GM18517 (cell line): ENCODE results near the gene RIBC1.
"Not testable (repeated sequence)": the region's sequence is repeated elsewhere in the genome, so short reads cannot be mapped to it uniquely, and the experiment has no call there.

ENCODE experiments used
- ATAC-seq: cut with Tn5 transposase; IDR thresholded peaks from one replicate; pipeline ENCODE4 v1.9.1; 2021; ENCODE audit warnings: mild to moderate bottlenecking, moderate library complexity; ENCODE audit not compliant: unreplicated experiment

The RIBC1 gene

DNA sequence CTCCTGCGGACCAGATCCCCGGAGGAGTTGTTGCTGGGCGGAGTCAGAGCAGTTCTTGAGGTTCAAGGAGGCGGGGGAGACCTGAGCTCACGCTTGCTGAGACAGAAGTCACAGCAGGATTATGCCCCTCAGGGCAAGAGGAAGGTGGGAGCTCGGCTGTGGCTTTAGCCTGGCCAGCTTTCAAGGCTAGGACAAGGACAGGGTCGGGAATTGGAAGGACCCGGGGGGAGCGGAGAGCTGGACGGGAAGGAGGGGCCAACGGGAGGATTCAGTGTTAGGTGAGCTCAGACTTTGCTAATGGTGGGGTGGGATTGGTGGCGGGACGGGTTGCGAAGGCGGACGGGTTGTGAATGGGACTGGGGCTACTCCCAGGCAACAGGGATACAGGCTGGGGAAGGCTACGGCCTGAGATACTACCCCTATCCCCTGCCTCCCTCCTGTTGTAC lies at the start of gene RIBC1:
TSS of gene RIBC1 (plus strand) at position 13 of the 446 bp plus-strand sequence. CDS start 3,404 bp downstream, outside the sequence.
- ATAC-seq: no peak

DNA sequence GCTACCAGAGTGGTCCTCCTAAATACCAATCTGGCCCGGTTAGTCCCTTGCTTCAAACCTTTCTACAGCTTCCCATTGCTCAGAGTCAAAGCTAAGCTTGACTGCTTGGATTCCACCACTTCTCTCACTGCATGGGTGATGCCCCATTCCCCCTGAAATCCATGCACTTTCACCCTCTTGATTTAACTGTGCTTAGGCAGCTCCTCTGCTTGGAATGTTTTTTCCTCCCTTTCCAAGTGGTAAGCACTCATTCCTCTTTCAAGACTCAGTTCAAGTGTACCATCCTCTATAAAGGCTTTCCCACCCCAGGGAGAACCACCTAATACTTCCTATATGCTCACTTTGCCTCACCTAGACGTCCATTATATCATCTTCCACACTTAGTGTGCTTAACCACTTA lies 49.4 kb upstream of the RIBC1 start:
- ATAC-seq: no peak

DNA sequence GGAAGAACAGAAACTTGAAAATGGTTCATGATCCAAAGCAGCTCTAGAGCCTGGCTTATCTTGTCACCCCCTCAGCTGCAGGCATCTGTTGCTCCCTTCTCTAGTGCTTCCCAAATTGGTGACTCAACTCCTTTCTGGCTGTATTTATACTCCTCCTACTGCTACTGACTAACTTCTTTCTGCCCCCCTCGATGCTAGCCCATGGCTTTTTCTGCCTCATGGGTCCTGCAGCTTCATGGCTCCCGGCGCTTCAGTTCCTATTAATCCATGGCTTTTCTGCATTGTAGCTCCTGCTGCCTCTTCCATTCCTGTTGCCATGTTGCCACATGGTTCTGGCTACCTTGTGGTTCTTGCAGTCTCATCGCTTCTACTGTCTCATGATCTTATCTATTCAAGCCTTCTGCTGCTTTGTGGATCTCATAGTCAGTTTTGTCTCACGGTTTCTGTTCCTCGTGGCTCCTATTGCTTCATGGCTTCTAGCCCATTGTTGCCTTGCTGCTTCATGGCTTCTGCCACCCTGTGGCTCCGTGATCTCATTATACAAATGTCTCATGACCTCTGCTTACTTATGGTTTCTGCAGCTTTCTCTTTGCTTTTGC lies 48.4 kb upstream of the RIBC1 start:
- no peak for ATAC-seq

DNA sequence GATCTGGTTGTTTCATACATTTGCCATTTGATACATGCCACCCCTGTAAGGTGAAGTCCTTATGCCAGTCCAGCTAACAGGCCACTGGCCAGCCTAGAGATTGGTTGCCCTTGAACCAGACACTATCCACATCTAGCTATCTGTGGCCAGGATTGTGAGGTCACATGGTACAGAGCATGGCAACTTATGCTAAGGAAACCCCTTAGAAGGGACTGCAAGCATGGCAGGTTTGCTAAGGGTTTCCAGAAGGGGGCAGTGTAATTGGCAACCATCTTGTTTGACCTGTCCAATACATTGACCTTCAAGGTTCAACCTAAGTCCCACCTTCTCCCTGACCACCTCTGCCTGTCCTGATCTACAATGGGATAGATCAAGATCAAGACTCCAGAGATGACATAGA lies 47.8 kb upstream of the RIBC1 start:
- ATAC-seq: no peak

DNA sequence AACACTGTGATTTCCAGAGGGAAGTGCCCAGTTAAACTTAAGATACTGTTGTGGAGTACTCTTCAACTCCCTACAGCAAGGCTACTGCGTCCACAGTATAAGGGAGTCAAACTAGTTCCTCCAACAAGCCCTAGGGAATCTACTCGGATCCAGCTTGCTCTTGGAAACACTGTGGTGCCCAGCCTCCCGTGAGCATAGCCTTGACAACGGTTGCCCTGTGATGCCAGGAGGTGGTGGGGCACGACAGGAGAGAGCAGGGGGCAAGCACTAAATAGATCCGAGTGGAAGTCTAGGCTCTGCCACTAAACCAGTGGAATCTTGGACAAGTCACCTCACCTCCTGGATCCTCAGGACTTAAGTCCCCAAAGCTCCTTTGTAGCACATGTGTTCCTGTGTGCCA lies 45.8 kb upstream of the RIBC1 start:
- ATAC-seq: no peak

DNA sequence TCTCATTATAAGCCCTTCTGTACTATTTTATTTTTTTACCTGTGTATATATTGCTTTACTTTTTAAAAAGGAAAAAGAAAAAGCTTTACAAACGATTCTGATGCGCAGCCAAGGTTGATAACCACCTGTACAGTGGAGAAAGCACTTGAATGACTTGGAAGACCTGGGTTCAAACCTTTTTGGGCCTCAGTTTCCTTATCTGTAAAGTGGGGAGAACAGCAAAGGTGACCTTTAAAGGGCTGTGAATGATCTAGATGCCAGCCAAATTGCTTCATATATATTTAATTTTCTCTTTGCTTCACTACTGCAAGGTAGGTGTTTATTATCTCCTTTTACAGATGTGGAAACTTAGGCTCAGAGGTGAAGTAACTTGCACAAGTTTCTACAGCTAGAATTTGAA lies 45.2 kb upstream of the RIBC1 start:
- ATAC-seq: no peak

DNA sequence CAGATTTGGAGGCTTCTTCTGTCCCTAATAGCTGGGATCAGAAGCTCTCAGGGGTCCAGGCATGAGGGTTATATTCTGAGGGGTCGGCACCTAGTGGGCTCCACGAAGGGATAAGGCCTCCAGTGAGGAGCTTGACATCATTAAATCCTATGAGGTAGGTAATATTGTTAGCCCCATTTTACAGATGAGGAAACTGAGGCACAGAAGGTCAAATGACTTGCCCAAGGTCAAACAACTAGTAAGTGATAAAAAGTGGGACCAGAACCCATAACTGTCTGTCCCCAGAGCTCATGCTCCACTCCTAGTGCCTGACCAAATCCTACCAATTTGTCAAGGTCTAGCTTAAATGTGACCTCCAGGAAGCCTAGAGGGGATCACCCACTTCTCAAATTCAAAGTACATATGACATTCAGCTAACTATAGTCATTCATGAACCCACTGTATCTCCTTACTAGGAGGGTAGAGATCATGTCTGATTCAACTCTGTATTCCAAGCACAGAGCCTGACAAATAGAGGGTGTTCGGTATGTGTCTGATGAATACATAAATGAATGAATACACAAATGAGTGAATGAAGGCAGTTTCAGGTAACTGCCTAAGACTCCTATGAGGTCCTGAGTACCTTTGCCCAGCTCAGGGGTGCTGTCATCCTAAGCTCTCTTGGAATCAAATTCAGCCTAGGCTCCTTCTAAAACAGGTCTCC lies 43.5 kb upstream of the RIBC1 start:
- no peak for ATAC-seq

DNA sequence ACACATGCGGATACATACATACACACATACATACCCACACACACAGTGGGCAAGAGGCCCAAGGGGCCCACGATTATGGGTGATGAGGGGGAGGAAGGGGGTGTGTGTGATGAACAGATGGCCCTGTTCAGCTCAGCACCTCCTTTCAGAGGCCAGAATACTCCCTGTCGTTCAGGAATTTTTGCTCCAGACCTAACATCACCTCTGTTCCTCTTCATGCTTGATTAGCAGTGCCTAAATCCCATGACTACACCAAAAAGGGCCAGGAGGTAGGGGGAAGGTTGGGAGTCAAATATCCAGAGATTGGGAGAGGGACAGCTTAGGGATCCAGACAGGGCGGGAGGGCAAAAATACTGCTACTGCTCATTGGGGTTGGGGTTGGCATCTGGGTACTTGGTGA lies 42.9 kb upstream of the RIBC1 start:
- no peak for ATAC-seq

DNA sequence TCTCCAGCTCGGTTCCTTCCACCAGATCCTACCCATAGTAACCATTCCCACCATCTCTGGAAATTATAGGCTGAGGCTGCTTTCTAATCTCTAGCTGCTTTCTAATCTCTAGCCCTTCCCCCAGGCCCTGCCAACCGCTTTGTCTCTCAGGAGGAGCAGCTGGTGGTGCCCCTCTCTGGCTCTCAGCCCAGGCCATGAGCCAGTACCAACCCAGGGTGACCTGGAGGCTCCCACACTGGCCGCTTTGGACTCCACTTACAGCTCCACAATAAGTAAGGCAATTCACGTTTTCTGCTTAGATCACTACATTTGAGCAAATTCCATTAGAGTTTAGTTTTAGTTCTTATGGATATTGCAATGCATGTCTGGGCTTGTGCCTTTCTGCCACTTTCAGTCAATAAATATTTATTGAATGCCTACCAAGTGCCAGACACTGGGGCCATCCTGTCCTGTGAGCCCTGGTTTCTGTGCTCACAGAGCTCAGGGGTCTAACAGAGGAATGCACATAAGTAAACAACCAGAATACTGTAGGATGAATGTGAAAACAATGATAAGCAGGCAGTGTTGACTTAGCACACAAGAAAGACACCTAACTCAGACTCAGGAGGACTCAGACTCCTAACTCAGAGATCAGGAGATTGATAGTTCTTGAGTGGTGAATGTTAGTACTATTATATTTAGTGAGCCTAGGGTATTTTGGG lies 39.1 kb upstream of the RIBC1 start:
- ATAC-seq: no peak

DNA sequence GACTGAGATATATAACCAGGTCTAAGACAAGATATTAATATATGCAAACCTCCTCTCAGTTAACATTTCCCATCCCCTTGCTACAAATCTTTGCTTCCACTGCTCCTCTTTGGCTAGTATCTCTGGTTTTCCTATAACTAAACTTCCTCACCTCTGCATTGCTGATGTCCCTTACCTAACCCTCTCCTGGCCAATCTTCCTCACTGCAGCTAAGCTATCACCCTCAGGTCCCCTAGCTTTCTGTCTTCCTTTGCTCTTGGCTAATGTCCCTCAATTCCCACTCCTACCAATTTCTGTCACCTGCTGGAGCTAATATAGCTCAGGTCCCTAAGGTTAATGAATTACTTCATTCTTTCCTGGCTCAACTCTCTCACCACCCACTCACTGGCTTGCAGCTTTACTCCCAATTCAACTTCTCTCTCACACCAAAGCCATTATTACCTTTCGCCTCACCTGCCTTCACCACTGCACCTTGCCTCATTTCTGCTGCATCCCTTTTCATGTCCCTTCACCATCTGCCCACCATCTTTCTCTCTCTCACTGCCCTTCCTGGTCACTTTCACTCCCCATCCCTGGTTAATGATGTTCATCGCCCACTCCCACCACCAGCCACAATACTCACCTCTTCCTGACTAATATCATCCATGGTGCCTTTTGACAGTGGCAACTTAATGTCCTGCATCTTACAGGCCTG lies 26.9 kb upstream of the RIBC1 start:
- no peak for ATAC-seq

DNA sequence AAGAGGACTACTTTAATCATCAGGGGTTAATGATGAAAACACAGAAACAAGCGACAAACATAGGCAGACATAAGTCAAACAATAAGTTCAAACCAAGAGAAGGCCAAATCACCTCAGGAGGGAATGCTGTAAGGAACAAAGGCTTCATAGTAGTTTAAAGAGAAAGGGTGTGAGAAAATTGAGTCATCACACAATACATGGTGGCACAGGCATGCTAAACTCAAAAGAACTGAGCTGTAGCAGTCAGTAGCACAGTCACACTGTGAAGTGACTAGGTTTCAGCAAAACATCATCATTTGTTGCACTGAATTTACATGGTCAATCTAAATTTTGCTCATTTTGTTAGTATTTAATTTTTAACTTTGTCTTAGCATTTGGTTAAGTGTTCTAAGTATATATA lies 24.5 kb upstream of the RIBC1 start:
- ATAC-seq: no peak

DNA sequence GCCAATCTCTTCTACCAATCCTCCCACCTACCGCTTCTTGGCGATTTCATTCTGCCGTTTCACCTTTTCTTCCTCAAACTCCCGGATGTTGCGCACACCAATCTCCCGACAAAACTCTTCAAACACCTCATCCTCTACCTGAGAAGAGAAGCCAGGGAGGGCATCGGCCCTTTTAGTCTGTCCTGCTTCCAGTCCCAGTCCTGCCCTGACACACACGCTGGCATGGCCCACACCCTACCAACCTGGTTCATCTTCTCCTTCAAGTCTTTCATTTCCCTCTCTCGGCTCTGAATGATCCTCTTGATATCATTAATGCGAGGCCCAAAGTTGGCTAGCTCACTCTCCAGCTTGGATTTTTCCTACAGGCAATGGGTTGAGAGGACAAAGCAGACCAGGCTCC lies 19.1 kb upstream of the RIBC1 start:
- ATAC-seq: no peak

DNA sequence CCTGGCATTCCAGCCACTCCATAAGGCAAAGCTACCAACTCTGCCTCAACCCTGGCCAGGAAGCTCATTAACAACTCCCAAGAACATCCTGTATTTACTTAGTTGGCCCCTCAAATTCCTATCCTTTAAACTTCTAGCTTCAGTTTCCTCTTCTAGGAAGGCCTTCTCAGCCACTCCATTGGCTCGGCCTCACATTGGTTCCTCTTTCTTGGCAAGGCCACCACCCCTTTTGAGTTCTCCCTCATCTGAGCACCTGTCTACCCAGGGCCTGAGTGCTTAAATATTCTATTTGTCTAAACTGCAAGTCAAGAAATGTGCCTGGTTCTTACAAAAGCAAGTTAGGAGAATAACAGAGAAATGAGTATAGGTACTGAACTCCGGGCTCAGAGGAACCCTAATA lies 10.2 kb upstream of the RIBC1 start:
- no peak for ATAC-seq

DNA sequence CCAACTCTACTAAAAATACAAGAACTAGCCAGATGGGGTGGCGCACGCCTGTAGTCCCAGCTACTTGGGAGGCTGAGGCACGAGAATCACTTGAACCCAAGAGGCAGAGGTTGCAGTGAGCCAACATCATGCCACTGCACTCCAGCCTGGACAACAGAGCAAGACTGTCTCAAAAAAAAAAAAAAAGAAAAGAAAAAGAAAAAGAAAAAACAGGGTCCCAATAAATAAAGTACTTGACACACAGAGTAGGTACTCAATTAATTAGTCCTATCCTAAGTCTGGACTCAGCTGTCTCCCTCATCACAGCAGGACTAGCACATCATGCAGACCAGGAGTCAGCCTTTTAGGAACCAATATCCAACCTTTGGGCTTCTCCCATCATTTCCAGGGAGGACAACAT lies 2.3 kb upstream of the RIBC1 start:
- not testable (repeated sequence) for ATAC-seq

DNA sequence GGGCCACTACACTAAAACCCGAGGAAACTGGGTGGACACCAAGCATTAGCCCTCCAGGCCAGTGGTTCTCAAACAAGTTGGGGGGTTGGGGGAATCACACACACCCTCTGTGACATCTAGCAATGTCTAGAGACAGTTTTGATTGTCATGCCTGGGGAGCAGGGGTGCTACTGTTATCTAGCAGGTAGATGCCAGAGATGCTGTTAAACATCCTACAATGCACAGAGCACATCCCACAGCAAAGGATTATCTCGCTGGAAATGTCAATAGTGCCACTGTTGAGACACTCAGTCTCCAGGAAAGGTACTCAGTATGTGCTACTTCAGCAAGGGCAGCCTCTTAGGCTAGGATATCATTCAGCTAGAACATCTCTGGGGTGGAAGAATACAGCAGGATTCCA lies 1.5 kb upstream of the RIBC1 start:
- no peak for ATAC-seq

DNA sequence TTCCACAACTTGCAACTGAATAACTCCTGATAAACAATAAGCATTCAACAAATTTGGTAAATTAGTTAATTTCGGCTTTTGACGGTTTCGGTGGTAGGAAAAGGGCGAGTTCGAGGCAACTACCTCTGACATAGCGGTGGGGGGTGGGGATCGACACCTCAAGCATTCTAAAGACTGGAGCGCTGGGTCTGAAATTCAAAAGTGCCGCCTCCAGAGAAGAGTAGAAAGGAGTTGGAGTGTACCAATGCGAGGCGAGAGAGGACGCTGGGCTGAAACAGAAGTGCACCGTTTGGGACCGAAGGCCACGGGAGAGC lies 944 bp upstream of the RIBC1 start:
- peak; percentile 5 for ATAC-seq

DNA sequence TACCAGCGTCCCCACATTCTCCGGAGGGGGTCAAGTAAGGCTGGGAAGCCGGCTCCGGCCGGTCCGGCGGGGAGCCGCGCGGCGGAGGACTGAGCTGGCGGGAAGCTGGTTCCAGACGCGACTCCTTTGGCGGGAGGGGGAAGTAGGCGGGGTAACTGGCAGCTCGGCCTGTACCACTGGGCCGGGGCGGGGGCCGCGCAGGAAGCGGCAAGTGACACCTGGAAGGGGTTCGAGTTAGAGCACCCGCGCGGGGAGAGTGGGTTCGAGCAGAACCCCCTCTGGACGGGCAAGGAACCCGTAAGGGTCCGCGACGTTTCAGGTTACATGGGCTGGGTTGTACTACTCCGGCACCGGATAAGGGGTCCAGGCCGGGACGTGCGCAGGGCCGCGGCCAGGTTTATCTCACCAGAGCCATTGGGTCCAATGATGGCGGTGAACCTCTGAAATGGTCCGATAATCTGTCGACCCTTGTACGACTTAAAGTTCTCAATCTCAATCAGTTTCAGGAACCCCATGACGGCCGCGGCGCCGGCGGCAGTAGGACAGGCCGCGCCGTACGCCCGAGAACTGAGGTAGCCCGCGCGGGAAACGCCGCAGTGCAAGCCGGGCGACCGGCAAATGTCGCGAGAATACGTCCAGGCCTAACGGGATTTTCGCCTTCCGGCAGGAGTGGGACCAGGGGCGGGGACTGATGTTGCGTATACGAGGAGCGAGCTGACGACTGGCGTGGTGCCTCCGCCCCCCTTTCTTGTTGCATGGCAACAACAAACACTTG lies 400 bp upstream of the RIBC1 start, which contains the start of gene SMC1A:
TSS of gene SMC1A (minus strand) at position 569 of the 775 bp plus-strand sequence. CDS start at position 515, 54 bp downstream.
- ATAC-seq: peak; percentile 97

DNA sequence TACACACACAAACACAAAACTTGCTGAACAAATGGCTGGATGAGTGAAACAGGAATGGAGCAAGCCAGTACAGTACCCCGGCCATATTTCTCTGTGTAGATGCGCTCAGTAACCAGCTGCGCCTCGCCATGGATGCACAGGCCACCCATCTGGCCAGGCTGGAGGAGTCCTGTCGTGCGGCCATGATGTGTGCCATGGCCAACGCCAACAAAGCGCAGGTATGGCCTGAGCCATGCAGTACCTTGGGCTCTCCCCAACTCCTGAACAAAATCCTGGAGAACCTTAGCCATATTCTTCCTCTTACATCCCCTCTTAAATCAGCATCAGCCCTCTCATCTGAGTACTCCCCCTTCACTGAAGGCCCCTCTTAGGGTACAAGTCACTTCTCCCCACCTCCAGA lies 7.1 kb downstream of the RIBC1 start:
- no peak for ATAC-seq

DNA sequence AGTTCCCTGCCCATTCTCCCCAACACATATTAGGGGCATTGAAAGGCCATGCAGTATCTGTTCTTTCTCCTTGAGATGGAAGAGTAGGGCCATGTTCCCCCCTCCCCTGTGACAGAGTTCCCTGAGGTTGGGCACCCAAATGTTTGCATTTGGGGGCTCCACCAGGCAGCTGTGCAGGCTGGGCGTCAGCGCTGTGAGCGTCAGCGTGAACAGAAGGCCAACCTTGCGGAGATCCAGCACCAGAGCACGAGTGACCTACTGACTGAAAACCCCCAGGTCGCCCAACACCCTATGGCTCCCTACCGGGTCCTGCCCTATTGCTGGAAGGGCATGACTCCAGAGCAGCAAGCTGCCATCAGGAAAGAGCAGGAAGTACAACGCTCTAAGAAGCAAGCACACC lies 7.6 kb downstream of the RIBC1 start:
- ATAC-seq: no peak

DNA sequence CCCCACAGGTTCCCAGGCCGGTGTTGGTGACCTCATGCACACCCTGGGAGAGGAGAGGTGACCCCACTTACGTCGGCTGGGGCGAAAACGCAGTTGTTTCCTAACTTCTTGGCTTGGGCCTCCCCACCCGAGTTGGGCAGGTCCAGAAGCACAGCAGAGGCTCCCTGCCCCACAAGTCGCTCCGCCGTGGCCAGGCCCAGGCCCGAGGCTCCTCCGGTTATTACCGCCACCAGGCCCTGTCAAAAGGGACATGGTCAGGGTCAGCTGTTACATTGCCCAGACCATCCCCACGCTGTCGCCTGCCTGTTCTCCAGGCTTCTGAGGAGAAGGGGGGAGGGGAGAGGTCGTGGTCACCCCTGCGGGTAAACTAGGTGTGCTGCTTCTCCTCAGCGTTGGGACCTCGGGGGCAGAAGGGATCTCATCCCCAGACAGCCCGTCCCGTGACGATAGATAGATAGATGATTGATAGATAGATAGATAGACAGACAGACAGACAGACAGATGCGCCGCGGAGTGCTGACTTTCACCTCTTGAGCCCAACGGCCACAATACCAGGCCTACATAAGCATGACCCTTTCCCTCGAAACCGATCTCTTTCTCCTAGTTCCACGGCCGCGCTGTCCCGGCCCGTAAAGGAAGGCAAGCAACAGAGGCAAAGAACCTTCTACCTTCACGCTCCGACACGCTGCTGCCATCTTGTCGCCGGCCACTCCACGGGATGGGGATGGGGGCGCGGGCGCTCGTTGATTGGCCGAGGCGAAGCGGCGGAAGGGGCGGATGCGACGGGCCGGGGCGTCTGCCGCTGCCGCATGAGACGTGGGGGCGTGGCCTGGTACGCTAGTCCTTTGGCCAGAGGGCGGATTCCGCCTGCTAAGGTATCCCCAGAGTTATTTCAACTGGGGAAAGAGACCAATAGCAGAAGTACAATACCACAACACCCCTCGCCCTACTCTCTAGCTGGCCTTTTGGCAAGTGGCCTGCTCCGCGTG lies 11.3 kb downstream of the RIBC1 start, which contains the start of gene HSD17B10:
TSS of gene HSD17B10 (minus strand) at position 720 of the 989 bp plus-strand sequence. CDS start at position 695, 25 bp downstream.
- ATAC-seq: peak; percentile 80
